ENCODE data around the gene SGMS1.
"Not testable (repeated sequence)": the region's sequence is repeated elsewhere in the genome, so short reads cannot be mapped to it uniquely, and the experiment has no call there.

Gene SGMS1

GRCh38 chr10:50469288-50469687 lies 154.5 kb downstream of the SGMS1 start:
- peak; percentile 43 for DNase-seq (ENCODE audit: low read depth)

DNA sequence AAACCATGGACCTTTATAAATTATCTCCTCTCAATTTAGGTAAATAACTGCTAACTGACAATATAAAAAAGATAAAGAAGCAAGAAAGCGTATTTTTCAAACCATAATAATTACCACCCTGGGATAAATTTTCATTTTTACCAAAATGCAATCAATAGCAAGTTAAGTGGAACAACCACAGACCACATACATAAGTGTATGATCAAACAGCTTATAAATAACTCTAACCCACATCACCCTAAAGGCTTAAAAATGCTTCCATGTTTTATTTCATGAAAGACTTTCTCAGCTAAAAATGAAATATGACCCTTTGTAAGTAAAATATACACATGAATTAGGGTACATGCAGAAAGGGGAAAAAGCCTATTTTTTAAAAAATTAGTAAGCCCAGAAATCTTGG lies 156.5 kb downstream of the SGMS1 start:
- DNase-seq (ENCODE audit: low read depth) = no peak

GRCh38 chr10:50464004-50464409 lies 159.7 kb downstream of the SGMS1 start:
- no peak for DNase-seq (ENCODE audit: low read depth)

DNA sequence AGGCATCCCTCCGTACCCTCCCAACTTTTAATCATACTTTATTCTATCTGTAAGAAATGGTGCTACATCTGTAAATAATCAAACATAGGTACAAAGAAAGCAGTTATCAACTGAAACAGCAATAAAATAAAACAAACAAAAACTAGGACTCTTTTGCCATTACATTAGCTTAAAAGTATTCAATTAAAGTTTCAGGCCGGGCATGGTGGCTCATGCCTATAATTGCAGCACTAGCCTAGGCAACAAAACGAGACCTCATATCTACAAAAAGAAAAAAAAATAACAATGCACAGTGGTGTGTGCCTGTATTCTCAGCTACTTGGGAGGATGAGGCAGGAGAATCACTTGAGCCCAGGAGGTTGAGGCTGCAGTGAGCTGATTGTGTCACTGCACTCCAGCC lies 161.9 kb downstream of the SGMS1 start:
- DNase-seq (ENCODE audit: low read depth) = no peak

DNA sequence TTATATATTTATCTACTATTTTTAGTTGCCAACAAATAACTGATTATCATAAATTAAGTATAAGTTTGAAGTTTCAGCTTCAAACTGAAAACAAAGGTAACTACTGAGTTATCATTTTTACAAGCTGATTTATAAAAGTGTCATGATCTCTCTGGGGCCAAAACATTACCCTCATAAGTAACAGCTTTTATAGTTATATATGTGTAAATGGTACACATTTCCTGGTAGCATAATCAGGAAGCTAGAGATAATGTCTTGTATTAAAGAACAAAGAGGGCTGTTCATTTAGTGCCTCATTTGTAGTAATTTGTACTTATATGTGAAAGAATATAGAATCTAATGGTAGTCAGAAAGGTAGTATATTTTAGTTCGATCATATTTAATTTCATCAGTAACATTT lies 162.6 kb downstream of the SGMS1 start:
- no peak for DNase-seq (ENCODE audit: low read depth)

- no peak for DNase-seq (ENCODE audit: low read depth)
These were observed 167.0 kb downstream of the SGMS1 start for GRCh38 chr10:50456719-50457118.

DNA sequence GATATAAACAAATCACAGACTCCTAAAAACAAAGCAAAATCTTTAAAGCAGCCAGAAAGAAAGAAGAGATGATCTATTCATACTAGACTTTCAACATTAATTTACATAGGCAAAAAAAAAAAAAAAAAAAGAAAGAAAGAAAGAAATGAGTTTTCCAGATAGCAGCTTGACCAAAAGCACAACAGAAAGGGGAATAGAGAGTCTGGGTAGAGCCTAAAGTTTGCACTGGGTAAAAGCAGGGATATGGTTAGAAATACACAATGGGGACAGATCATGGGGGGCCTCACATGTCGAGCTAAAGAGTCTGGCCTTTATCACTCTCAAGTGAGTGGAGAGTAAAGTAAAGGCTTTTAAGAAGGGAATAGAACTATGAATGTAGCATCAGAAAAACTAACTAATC lies 169.8 kb downstream of the SGMS1 start:
- no peak for DNase-seq (ENCODE audit: low read depth)

DNA sequence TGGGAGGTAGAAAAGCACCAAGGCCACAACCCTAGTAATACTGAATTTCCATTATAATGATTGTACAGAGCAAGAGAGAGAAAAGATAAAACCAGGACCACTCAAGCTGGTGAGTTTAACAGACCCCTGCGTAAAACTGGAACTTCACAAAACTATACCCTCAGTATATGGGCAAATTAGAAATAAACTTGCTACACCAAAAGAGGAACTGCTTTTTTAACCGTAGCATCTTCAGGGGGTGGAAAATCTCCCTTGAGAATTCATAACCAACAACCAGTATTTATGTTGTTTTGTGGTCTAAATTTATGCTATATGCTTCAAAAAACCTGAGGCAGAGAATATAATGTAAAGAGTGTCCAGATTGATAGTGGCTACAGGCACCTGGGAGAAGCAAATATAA lies 171.2 kb downstream of the SGMS1 start:
- DNase-seq (ENCODE audit: low read depth) = no peak

- DNase-seq (ENCODE audit: low read depth) = no peak
These were observed 176.1 kb downstream of the SGMS1 start for GRCh38 chr10:50447691-50448090.

GRCh38 chr10:50445777-50446176 lies 178.0 kb downstream of the SGMS1 start:
- not testable (repeated sequence) for DNase-seq (ENCODE audit: low read depth)

- no peak for DNase-seq (ENCODE audit: low read depth)
These were observed 183.3 kb downstream of the SGMS1 start for GRCh38 chr10:50440489-50440888.

GRCh38 chr10:50439806-50440205 lies 183.9 kb downstream of the SGMS1 start:
- DNase-seq (ENCODE audit: low read depth) = no peak

DNA sequence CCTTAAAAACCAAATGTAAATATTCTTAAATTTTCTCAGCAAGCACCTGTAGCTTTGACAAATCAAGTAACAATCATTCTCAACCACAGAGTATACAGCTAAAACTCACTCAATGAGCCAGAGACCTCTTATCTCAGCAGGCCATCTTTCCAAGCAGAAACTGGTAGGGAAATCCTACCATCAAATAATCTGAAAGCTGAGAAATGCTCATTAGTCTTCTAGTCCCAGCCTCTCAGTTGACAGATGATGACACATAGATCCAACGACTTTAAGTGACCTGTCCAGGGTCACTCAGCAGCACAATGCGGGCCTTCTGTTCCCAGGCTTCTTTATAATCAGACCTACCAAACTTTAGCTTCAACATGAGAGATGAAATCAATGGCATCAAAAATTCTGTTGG lies 184.6 kb downstream of the SGMS1 start:
- no peak for DNase-seq (ENCODE audit: low read depth)

DNA sequence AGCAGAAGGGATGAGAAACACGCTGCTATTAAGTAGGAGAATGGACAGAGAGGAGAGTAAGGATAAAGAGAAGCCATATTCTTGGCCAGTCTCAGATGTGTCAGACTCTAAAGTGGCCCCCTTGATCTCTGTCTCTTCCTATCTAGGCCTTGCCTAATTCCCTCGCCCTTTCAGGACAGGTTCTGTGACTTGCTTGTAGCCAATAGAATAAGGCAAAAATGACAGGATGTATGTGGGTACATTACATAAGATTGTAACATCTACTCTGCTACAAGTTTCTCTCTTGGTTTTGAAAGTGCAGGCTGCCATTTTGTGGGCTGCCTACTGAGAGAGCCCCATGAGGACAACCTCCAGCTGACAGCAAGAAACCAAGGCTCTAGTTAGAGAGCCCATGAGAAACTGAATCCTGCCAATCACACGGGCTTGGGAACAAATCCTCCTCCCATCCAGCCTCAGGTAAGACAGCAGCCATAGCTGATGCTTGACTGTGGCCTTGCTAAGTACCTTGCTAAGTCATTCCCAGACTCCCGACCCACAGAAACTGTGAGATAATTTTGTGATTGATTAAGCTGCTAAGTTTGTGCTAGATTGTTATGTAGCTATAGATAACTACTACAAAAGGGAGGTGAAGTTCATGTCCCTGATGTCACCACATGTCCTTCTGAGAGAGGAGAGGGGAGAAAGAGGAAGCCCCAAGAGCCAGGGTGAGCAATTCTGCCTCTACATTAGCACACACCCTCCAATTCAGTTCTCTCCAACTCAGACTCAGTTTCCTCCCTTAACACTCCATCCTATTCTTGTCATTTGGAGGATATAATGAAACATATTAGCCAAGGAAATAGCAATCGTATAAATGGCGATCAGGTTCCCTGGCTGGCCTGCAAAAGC lies 185.5 kb downstream of the SGMS1 start:
- DNase-seq (ENCODE audit: low read depth) = no peak

- no peak for DNase-seq (ENCODE audit: low read depth)
These were observed 186.5 kb downstream of the SGMS1 start for GRCh38 chr10:50437248-50437647.

- DNase-seq (ENCODE audit: low read depth) = no peak
These were observed 187.0 kb downstream of the SGMS1 start for GRCh38 chr10:50436805-50437204.

DNA sequence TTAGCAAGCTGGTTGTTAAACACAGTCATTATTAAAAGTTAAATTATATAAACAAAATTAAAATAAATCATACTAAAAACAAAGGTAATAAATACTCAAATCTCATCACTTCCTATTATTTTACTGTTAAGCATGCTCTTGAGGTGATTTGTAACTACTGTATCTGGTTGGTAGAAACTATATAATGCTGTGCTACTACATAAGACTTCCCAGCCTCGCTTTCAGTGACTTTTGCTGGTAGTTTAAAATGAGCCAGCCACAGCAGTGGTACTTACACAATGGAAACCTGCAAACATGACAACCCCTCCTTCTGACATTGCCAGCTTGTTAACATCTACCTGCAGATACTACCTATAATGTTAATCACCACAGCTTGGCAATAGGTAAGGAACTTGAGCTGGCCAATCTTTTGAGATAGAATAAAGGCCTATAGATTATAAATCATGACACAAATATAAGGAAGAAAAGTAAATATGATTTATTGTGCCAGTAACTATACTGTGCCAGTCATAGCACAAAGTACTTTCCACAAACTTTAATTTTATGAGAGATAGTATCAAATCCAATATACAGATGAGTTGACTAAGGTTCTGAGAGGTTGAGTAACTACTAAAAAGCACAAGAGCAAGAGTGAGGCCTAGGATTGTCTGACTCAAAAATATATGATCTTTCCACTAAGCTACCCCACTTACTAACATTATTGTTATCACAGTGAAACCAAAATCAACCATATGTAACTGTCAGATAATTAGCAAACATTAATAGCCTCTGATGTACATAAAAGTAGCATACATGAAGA lies 191.3 kb downstream of the SGMS1 start:
- DNase-seq (ENCODE audit: low read depth) = no peak

GRCh38 chr10:50431791-50432190 lies 192.0 kb downstream of the SGMS1 start:
- DNase-seq (ENCODE audit: low read depth) = peak; percentile 89

GRCh38 chr10:50431133-50431532 lies 192.6 kb downstream of the SGMS1 start:
- DNase-seq (ENCODE audit: low read depth) = no peak

DNA sequence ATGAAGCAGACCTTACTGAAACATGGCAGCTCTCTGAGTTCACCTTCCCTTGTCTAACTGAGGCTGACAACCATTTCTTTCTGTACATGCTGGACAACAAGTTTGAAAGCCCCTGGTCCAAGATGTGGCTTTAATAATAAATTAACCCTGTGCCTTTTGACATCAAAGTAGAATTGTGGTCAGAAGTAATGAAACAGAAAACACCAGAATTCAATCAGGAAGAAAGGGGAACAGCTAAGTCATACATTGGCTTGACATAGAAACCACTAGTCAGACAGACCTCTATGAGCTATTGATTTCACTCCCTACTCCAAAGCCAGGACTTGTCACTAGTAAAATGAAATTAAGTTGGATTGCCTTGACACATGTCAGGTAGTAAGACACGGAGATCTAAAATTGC lies 197.3 kb downstream of the SGMS1 start:
- DNase-seq (ENCODE audit: low read depth) = no peak

DNA sequence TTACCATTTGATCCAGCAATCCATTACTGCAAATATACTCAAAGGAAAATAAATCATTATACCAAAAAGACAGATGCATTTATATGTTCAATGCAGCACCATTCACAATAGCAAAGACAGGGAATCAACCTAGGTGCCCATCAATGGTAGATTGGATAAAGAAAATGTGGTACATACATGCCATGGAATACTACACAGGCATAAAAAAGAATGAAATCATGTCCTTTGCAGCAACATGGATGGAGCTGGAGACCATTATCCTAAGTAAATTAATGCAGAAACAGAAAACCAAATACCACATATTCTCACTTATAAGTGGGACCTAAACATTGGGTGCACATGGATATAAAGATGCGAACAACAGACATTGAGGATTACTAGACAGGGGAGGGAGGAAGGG lies 198.5 kb downstream of the SGMS1 start:
- DNase-seq (ENCODE audit: low read depth) = not testable (repeated sequence)

- DNase-seq (ENCODE audit: low read depth) = no peak
These were observed 200.3 kb downstream of the SGMS1 start for GRCh38 chr10:50423448-50423847.

GRCh38 chr10:50422259-50422658 lies 201.5 kb downstream of the SGMS1 start:
- DNase-seq (ENCODE audit: low read depth) = no peak

All from GM04503 (cell line).